Mammary epithelial cell (primary cell): ENCODE data around the gene RNF113A.

ENCODE experiments used
- CTCF ChIP-seq, 2 donors: IDR thresholded peaks in 1 of 2; conservative IDR thresholded peaks in 1 of 2; 2 replicates each; pipeline ENCODE4 v1.5.1; 2011 to 2012; ENCODE audit warnings: inconsistent platforms in 2 of 2, low read length in 2 of 2, mild to moderate bottlenecking in 2 of 2, control low read depth in 1 of 2, low read depth in 1 of 2; ENCODE audit not compliant: insufficient read depth in 1 of 2; ENCODE audit errors: extremely low read depth in 1 of 2
- EZH2 ChIP-seq: IDR thresholded peaks from 2 replicates; pipeline ENCODE4 v1.6.1; 2012; ENCODE audit warnings: low read length, inconsistent platforms, borderline replicate concordance

- TF ChIP-seq CTCF (conservative IDR thresholded peaks at IDR 0.05 in 1 of 2, IDR thresholded peaks at IDR 0.05 in 1 of 2; ENCODE audit: extremely low read depth in 1 of 2, insufficient read depth in 1 of 2, low read depth in 1 of 2, low read length in 2 of 2), result no peak
- no peak for TF ChIP-seq EZH2
These were observed 48.5 kb upstream of the RNF113A start for GRCh38 chrX:119919835-119920585.
